K562 (cell line): ENCODE results near the gene GLIS2. TPM values are rescaled to one million over a fixed set of nuclear protein-coding genes. Genes with fewer than 3 reads are reported as not detected.

ENCODE experiments used
- CXXC5 ChIP-seq: fragments of 250-450 bp; sonication (Bioruptor Pico); IDR thresholded peaks from 2 replicates; pipeline ENCODE4 v1.8.0; 2022; ENCODE audit warnings: inconsistent platforms, mild to moderate bottlenecking, moderate library complexity
- ESRRA ChIP-seq: fragments of 450-650 bp; IDR thresholded peaks from 2 replicates; pipeline ENCODE4 v1.6.1; 2014; ENCODE audit warnings: low read depth, mild to moderate bottlenecking, moderate library complexity, borderline replicate concordance
- HMGN3 ChIP-seq: IDR thresholded peaks from 2 replicates; pipeline ENCODE4 v1.6.1; 2011; ENCODE audit warnings: borderline replicate concordance, low read depth, mild to moderate bottlenecking, mixed read lengths, low read length; ENCODE audit not compliant: insufficient read length; ENCODE audit errors: extremely low read depth
- KDM5B ChIP-seq: fragments of 200-600 bp; sonication (generic); IDR thresholded peaks from 2 replicates; pipeline ENCODE4 v1.6.1; 2012; ENCODE audit warnings: low read depth, mild to moderate bottlenecking, moderate library complexity, low read length, control low read depth, inconsistent platforms; ENCODE audit not compliant: insufficient replicate concordance
- NRF1 ChIP-seq, 2 experiments: fragments of 450-650 bp; IDR thresholded peaks in 1 of 2; conservative IDR thresholded peaks in 1 of 2; 2 replicates each; pipeline ENCODE4 v1.6.1; 2014; ENCODE audit warnings: mild to moderate bottlenecking in 2 of 2
- PHF8 ChIP-seq: fragments of 200-600 bp; sonication (generic); IDR thresholded peaks from 2 replicates; pipeline ENCODE4 v1.6.1; 2012; ENCODE audit warnings: mixed run types, mild to moderate bottlenecking, inconsistent platforms, low read length, moderate library complexity, borderline replicate concordance
- RB1 ChIP-seq: fragments of 450-650 bp; IDR thresholded peaks from 2 replicates; pipeline ENCODE4 v1.6.1; 2017; ENCODE audit warnings: low read depth, mild to moderate bottlenecking
- UBTF ChIP-seq, 2 experiments: IDR thresholded peaks; 2 replicates each; pipeline ENCODE4 v1.6.1; 2012; ENCODE audit warnings: improper control_type of control experiment in 2 of 2, low read depth in 2 of 2, low read length in 2 of 2, borderline replicate concordance in 1 of 2
- ZFP30 ChIP-seq: fragments of 250-450 bp; sonication (Bioruptor Pico); IDR thresholded peaks from 2 replicates; pipeline ENCODE4 v1.8.0; 2022; ENCODE audit warnings: moderate library complexity, mild to moderate bottlenecking, inconsistent platforms, borderline replicate concordance
- ZFX ChIP-seq: sonication (generic); formaldehyde crosslinking; IDR thresholded peaks from 2 replicates; pipeline ENCODE4 v1.8.0; 2022; ENCODE audit warnings: mild to moderate bottlenecking, missing genetic modification reagents, moderate library complexity
- ZNF583 ChIP-seq: fragments of 250-450 bp; sonication (Bioruptor Pico); IDR thresholded peaks from 2 replicates; pipeline ENCODE4 v1.4.0; 2020
- polyA plus RNA-seq, 8 experiments: library from polyadenylated mRNA; depleted of rRNA in 4 of 8; stranded (reverse) in 5 of 8; unstranded in 3 of 8; fragments of >200 nt; fragmentation: Nextera tagmentation in 2 of 8; fragmentation: Illumina TruSeq in 1 of 8; extraction: Ambion mirVana in 2 of 8; extraction: Trizol in 1 of 8; gene quantifications; 2 replicates each; pipeline versions ENCODE4 v1.2.1 to v1.2.3, GENCODE V29; 2011 to 2014; ENCODE audit warnings: inconsistent platforms in 1 of 8, missing spikeins in 1 of 8
- total RNA-seq, 7 experiments: library from RNA; depleted of rRNA in 6 of 7; stranded (reverse); fragments of >200 nt in 6 of 7; fragmentation: Illumina TruSeq in 2 of 7; extraction: Trizol in 2 of 7; gene quantifications; 2 replicates each; pipeline versions ENCODE4 v1.2.1 to v1.2.3, GENCODE V29; 2011 to 2021; ENCODE audit warnings: low replicate concordance in 1 of 7
- TF ChIP-seq, protein P1 (sequence below), 2 experiments: IDR thresholded peaks; 2 replicates each; pipeline ENCODE4 v1.6.1; 2011; ENCODE audit warnings: borderline replicate concordance in 1 of 2, control low read depth in 1 of 2, low read depth in 1 of 2, low read length in 1 of 2, mild to moderate bottlenecking in 1 of 2, mixed read lengths in 1 of 2, moderate library complexity in 1 of 2; ENCODE audit not compliant: insufficient read depth in 1 of 2, insufficient read length in 1 of 2, poor library complexity in 1 of 2, severe bottlenecking in 1 of 2; ENCODE audit errors: extremely low read depth in 1 of 2

The GLIS2 gene
- total and polyA plus RNA-seq, 9 of the 15 experiments (the other 6 are each of a cell fraction or from before 2014, with no cell fraction given) = 0.10 to 9.0 (median 0.57) TPM

GRCh38 chr16:4315186-4316107, at the start of gene GLIS2 (continued):
- TF ChIP-seq ZFP30 (CRISPR knock-in tag) (no peak), CXXC5 (CRISPR knock-in tag) (peak; percentile 58), PHF8 (peak; percentile 34; the same call in 1 of the 2 replicates), HMGN3 (peak; percentile 65), ZNF583 (CRISPR knock-in tag) (no peak), ESRRA (peak; percentile 89), ZFX (peak; percentile 29; the same call in 1 of the 2 replicates), NRF1 (conservative IDR thresholded peaks at IDR 0.05 in 1 of 2, IDR thresholded peaks at IDR 0.05 in 1 of 2) (peak; percentile 3 to 43; a peak in 2 of 4 replicates), UBTF (IDR thresholded peaks at IDR 0.05; ENCODE audit: borderline replicate concordance in 1 of 2, low read depth in 2 of 2, low read length in 2 of 2) (peak in 1 of 2 experiments; percentile 6; a peak in 1 of 4 replicates), RB1 (peak; percentile 38; the same call in 1 of the 2 replicates), KDM5B (peak; percentile 38)
- TF ChIP-seq, protein P1, sequence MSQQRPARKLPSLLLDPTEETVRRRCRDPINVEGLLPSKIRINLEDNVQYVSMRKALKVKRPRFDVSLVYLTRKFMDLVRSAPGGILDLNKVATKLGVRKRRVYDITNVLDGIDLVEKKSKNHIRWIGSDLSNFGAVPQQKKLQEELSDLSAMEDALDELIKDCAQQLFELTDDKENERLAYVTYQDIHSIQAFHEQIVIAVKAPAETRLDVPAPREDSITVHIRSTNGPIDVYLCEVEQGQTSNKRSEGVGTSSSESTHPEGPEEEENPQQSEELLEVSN (IDR thresholded peaks at IDR 0.05; ENCODE audit: borderline replicate concordance in 1 of 2, extremely low read depth in 1 of 2, insufficient read depth in 1 of 2, insufficient read length in 1 of 2, low read depth in 1 of 2, low read length in 1 of 2, poor library complexity in 1 of 2, severe bottlenecking in 1 of 2) = peak in 1 of 2 experiments; percentile 7
